AG20443 (cell line): ENCODE results near the gene TWSG1.

ENCODE experiments used
- DNase-seq: peaks from one replicate; pipeline ENCODE4 v3.0.0; 2012; ENCODE audit warnings: low spot score, mixed read lengths

TWSG1 gene

GRCh38 chr18:9334329-9334972 lies at the start of gene TWSG1:
TWSG1 (plus strand) TSS chr18:9334773; CDS start chr18:9337230, 2,457 bp downstream.
- peak; percentile 99 for DNase-seq

- DNase-seq, result no peak
These were observed 49.0 kb upstream of the TWSG1 start for GRCh38 chr18:9285604-9286003.

GRCh38 chr18:9287036-9287435 lies 47.5 kb upstream of the TWSG1 start:
- no peak for DNase-seq

GRCh38 chr18:9289698-9290097 lies 44.9 kb upstream of the TWSG1 start:
- DNase-seq, result no peak

GRCh38 chr18:9290156-9290555 lies 44.4 kb upstream of the TWSG1 start:
- no peak for DNase-seq

- DNase-seq, result no peak
These were observed 42.5 kb upstream of the TWSG1 start for GRCh38 chr18:9292047-9292446.

GRCh38 chr18:9293948-9294347 lies 40.6 kb upstream of the TWSG1 start:
- DNase-seq, result no peak

GRCh38 chr18:9296233-9297006 lies 38.2 kb upstream of the TWSG1 start:
- no peak for DNase-seq

GRCh38 chr18:9297007-9297393 lies 37.6 kb upstream of the TWSG1 start:
- no peak for DNase-seq

GRCh38 chr18:9304388-9305070 lies 30.0 kb upstream of the TWSG1 start:
- no peak for DNase-seq

GRCh38 chr18:9319333-9319732 lies 15.2 kb upstream of the TWSG1 start:
- DNase-seq, result peak; percentile 32

GRCh38 chr18:9321017-9321452 lies 13.5 kb upstream of the TWSG1 start:
- peak; percentile 14 for DNase-seq

GRCh38 chr18:9321736-9322135 lies 12.8 kb upstream of the TWSG1 start:
- DNase-seq, result no peak

GRCh38 chr18:9322744-9323143 lies 11.8 kb upstream of the TWSG1 start:
- no peak for DNase-seq

GRCh38 chr18:9323750-9324445 lies 10.7 kb upstream of the TWSG1 start:
- DNase-seq, result peak; percentile 16

GRCh38 chr18:9325716-9326115 lies 8.9 kb upstream of the TWSG1 start:
- no peak for DNase-seq

- no peak for DNase-seq
These were observed 5.8 kb upstream of the TWSG1 start for GRCh38 chr18:9328776-9329175.

GRCh38 chr18:9329471-9329870 lies 5.1 kb upstream of the TWSG1 start:
- no peak for DNase-seq

GRCh38 chr18:9330419-9330818 lies 4.2 kb upstream of the TWSG1 start:
- DNase-seq, result no peak

GRCh38 chr18:9333441-9334328 lies 888 bp upstream of the TWSG1 start:
- no peak for DNase-seq

GRCh38 chr18:9334973-9335696 lies 562 bp downstream of the TWSG1 start:
- peak; percentile 72 for DNase-seq
